HG03064 (cell line): ENCODE data around the gene PDXP.
"Not testable (repeated sequence)": the region's sequence is repeated elsewhere in the genome, so short reads cannot be mapped to it uniquely, and the experiment has no call there.

Experiments used
- ATAC-seq: cut with Tn5 transposase; IDR thresholded peaks from one replicate; pipeline ENCODE4 v1.9.1; 2021; ENCODE audit warnings: low read depth; ENCODE audit not compliant: unreplicated experiment

PDXP gene

GRCh38 chr22:37692627-37693285 is 34.2 kb downstream of the PDXP start:
- no peak for ATAC-seq

- ATAC-seq: not testable (repeated sequence)
These were observed 35.6 kb downstream of the PDXP start for GRCh38 chr22:37694131-37694530.

- not testable (repeated sequence) for ATAC-seq
These were observed 37.7 kb downstream of the PDXP start for GRCh38 chr22:37696260-37696656.

- ATAC-seq: no peak
These were observed 38.4 kb downstream of the PDXP start, which contains the start of gene TRIOBP for GRCh38 chr22:37696657-37697537. TSS of gene TRIOBP (plus strand) at chr22:37697048. CDS start at chr22:37701366, 4,318 bp downstream.

- no peak for ATAC-seq
These were observed 39.0 kb downstream of the PDXP start for GRCh38 chr22:37697538-37697835.

GRCh38 chr22:37701141-37701786 is 42.7 kb downstream of the PDXP start:
- ATAC-seq: no peak

- no peak for ATAC-seq
These were observed 45.4 kb downstream of the PDXP start for GRCh38 chr22:37703906-37704305.

GRCh38 chr22:37704645-37705044 is 46.1 kb downstream of the PDXP start:
- no peak for ATAC-seq

GRCh38 chr22:37705205-37705604 is 46.7 kb downstream of the PDXP start:
- ATAC-seq: no peak

GRCh38 chr22:37708580-37709444 is 50.3 kb downstream of the PDXP start:
- ATAC-seq: no peak

GRCh38 chr22:37709445-37709765 is 50.9 kb downstream of the PDXP start:
- no peak for ATAC-seq

- no peak for ATAC-seq
These were observed 52.2 kb downstream of the PDXP start for GRCh38 chr22:37710675-37711074.

GRCh38 chr22:37711490-37711889 is 53.0 kb downstream of the PDXP start:
- no peak for ATAC-seq

- ATAC-seq: no peak
These were observed 55.2 kb downstream of the PDXP start for GRCh38 chr22:37713761-37714160.

GRCh38 chr22:37714634-37715033 is 56.1 kb downstream of the PDXP start:
- ATAC-seq: no peak

- no peak for ATAC-seq
These were observed 57.2 kb downstream of the PDXP start for GRCh38 chr22:37715760-37716159.
